Neural progenitor cell (in vitro differentiated cells): ENCODE data around the gene DUSP3. TPM values are rescaled to one million over a fixed set of nuclear protein-coding genes. Genes with fewer than 3 reads are reported as not detected.

ENCODE experiments used
- DNase-seq: peaks from one replicate; pipeline ENCODE4 v3.0.0-alpha.2; 2016; ENCODE audit warnings: low spot score
- H2AFZ ChIP-seq: fragments of 200-600 bp; sonication (generic); replicated peaks from 2 replicates; pipeline ENCODE4 v1.6.1; 2016; ENCODE audit warnings: antibody characterized with exemption
- H3F3A ChIP-seq: fragments of 200-600 bp; sonication (generic); 2 replicates; pipeline ENCODE4 v1.6.1; 2016; ENCODE audit warnings: antibody characterized with exemption, low read depth
- H3K27ac ChIP-seq: fragments of 200-600 bp; sonication (generic); 2 replicates; pipeline ENCODE4 v1.5.1; 2016; ENCODE audit warnings: mild to moderate bottlenecking
- H3K27me3 ChIP-seq: fragments of 200-600 bp; sonication (generic); 2 replicates; pipeline ENCODE4 v1.6.1; 2016; ENCODE audit warnings: mild to moderate bottlenecking, moderate library complexity
- H3K36me3 ChIP-seq: fragments of 200-600 bp; sonication (generic); 2 replicates; pipeline ENCODE4 v1.5.1; 2016
- H3K4me1 ChIP-seq: fragments of 200-600 bp; sonication (generic); 2 replicates; pipeline ENCODE4 v1.6.1; 2016; ENCODE audit warnings: mixed run types
- H3K4me2 ChIP-seq: fragments of 200-600 bp; sonication (generic); 2 replicates; pipeline ENCODE4 v1.6.1; 2016
- H3K4me3 ChIP-seq: fragments of 200-600 bp; sonication (generic); 2 replicates; pipeline ENCODE4 v1.5.1; 2016
- H3K79me2 ChIP-seq: fragments of 200-600 bp; sonication (generic); 2 replicates; pipeline ENCODE4 v1.6.1; 2016; ENCODE audit warnings: low read depth
- H3K9ac ChIP-seq: fragments of 200-600 bp; sonication (generic); 2 replicates; pipeline ENCODE4 v1.6.1; 2016
- H3K9me3 ChIP-seq: fragments of 200-600 bp; sonication (generic); 2 replicates; pipeline ENCODE4 v1.5.1; 2016; ENCODE audit warnings: low read depth
- H4K20me1 ChIP-seq: fragments of 200-600 bp; sonication (generic); 2 replicates; pipeline ENCODE4 v1.6.1; 2016; ENCODE audit warnings: low read depth
- H3K27ac Mint-ChIP-seq: 3 replicates; pipeline ENCODE4 v1.8.0; 2021; ENCODE audit warnings: mixed read lengths
- H3K27me3 Mint-ChIP-seq: 2 replicates; pipeline ENCODE4 v1.8.0; 2022; ENCODE audit warnings: low read depth, mild to moderate bottlenecking, inconsistent platforms, moderate library complexity, mixed read lengths; ENCODE audit not compliant: insufficient read depth
- H3K36me3 Mint-ChIP-seq: 3 replicates; pipeline ENCODE4 v1.8.0; 2021; ENCODE audit warnings: mixed read lengths
- H3K4me1 Mint-ChIP-seq: 3 replicates; pipeline ENCODE4 v1.8.0; 2021; ENCODE audit warnings: mixed read lengths
- H3K4me3 Mint-ChIP-seq: 3 replicates; pipeline ENCODE4 v1.8.0; 2021; ENCODE audit warnings: mild to moderate bottlenecking, moderate library complexity, mixed read lengths
- H3K9me3 Mint-ChIP-seq: 3 replicates; pipeline ENCODE4 v1.8.0; 2020; ENCODE audit warnings: mixed read lengths
- EZH2 ChIP-seq: fragments of 200-600 bp; sonication (generic); IDR thresholded peaks from 2 replicates; pipeline ENCODE4 v1.6.1; 2017; ENCODE audit warnings: antibody characterized with exemption, mild to moderate bottlenecking, moderate library complexity
- EZH2phosphoT487 ChIP-seq: fragments of 200-600 bp; sonication (generic); IDR thresholded peaks from 2 replicates; pipeline ENCODE4 v1.6.1; 2017; ENCODE audit warnings: antibody characterized with exemption
- total RNA-seq: library from RNA; depleted of rRNA; stranded (reverse); fragments of >200 nt; gene quantifications from 2 replicates; pipeline ENCODE4 v1.2.3, GENCODE V29; 2015; ENCODE audit warnings: low replicate concordance
- TF ChIP-seq, protein P1 (sequence below): fragments of 200-600 bp; sonication (generic); IDR thresholded peaks from 2 replicates; pipeline ENCODE4 v1.5.1; 2017; ENCODE audit warnings: antibody characterized with exemption, mild to moderate bottlenecking

Gene DUSP3
- total RNA-seq, 1 donor from 2014 or later: 20.8 TPM

DNA sequence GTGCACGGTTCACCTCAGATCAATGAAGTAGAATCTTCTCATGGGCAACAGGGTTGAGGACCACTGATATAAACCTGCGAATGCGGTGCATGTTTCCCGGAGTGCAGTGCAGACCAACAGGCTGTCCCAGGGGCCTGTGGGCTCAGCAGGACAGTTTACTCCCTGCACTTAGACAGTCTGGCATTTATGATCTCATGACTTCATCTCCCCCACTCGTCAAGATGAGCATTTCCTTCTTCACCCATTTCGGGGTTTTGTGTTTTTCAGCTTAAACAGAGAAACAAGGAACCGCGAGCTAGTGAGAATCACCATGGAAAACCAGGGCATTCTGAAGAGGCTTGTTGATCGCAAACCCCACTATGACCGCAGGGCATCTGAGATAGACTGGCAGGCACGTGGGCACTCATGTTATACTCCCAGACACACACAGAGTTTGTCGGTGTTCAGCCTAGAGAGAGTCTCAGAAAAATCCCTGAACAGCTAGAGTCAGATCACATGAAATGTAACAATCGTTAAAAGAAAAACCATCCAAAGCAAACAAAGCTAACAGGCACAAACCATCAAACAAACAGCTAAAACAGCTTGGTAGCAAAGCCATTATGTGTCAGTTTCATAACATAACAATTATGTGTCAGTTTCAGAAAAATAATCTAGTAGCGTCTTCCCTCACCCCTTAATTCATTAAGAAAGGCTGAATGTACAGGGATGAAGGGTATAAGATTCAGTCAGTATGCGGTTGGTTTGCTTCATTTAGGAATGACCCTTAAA lies 4.3 kb upstream of the DUSP3 start:
- H4K20me1 ChIP-seq: no peaks in the 10 kb centered on the region
- no peak for DNase-seq
- Mint-ChIP-seq H3K27me3 (peaks cover 5% of the 10 kb centered on the region), H3K4me3 (no peak overlapping the region), H3K36me3 (no peaks in the 10 kb centered on the region), H3K9me3 (no peaks in the 10 kb centered on the region), H3K27ac (no peak overlapping the region), H3K4me1 (peaks cover 3% of the 10 kb centered on the region)
- TF ChIP-seq, protein P1, sequence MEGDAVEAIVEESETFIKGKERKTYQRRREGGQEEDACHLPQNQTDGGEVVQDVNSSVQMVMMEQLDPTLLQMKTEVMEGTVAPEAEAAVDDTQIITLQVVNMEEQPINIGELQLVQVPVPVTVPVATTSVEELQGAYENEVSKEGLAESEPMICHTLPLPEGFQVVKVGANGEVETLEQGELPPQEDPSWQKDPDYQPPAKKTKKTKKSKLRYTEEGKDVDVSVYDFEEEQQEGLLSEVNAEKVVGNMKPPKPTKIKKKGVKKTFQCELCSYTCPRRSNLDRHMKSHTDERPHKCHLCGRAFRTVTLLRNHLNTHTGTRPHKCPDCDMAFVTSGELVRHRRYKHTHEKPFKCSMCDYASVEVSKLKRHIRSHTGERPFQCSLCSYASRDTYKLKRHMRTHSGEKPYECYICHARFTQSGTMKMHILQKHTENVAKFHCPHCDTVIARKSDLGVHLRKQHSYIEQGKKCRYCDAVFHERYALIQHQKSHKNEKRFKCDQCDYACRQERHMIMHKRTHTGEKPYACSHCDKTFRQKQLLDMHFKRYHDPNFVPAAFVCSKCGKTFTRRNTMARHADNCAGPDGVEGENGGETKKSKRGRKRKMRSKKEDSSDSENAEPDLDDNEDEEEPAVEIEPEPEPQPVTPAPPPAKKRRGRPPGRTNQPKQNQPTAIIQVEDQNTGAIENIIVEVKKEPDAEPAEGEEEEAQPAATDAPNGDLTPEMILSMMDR: no peak
- TF ChIP-seq EZH2phosphoT487 (no peak), EZH2 (no peak)
- no peak overlapping the region for H3K4me3 ChIP-seq
- no peak overlapping the region for H3K9ac ChIP-seq
- H3K36me3 ChIP-seq: no peaks in the 10 kb centered on the region
- H3K79me2 ChIP-seq: no peaks in the 10 kb centered on the region
- peaks cover 7% of the 10 kb centered on the region for H3F3A ChIP-seq
- no peak overlapping the region for H3K27ac ChIP-seq
- peaks cover 37% of the 10 kb centered on the region for H3K27me3 ChIP-seq
- no peak overlapping the region for H3K4me2 ChIP-seq
- no peak overlapping the region for H2AFZ ChIP-seq
- no peaks in the 10 kb centered on the region for H3K9me3 ChIP-seq
- H3K4me1 ChIP-seq: peaks cover 5% of the 10 kb centered on the region

DNA sequence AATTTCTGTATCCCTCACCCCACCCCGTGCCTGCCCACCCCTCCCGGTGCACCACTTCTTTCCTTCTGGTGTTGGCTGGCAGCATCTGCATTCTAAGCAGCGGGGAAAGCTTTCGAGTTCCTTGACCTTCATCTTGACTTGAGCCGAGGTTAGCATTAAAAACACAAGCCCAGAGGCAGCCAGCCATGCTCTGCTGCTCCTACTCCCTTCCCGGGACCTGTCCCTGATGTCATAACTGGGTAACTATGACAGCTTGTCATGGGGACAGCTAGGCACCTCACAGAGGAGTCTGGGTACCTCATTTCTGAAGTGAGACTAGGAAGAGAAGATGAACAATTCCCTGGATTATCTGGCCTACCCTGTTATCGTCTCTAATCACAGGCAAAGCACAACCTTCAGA lies 1.4 kb upstream of the DUSP3 start, which contains the start of gene CFAP97D1:
TSS of gene CFAP97D1 (plus strand) at position 301 of the 400 bp plus-strand sequence. CDS start at position 329, 28 bp downstream.
- H3K36me3 Mint-ChIP-seq: peaks cover under 1% of the 10 kb centered on the region
- DNase-seq: no peak
- H3K4me3 Mint-ChIP-seq: peak within 1 kb of the TSS; percentile 83
- no peak within 1 kb of the TSS for H3K27ac Mint-ChIP-seq
- peaks cover 3% of the 10 kb centered on the region for H4K20me1 ChIP-seq
- H3K9me3 ChIP-seq: no peaks in the 10 kb centered on the region
- H3K4me3 ChIP-seq: peak within 1 kb of the TSS; percentile 69
- TF ChIP-seq EZH2 (no peak), EZH2phosphoT487 (no peak)
- TF ChIP-seq, protein P1: no peak
- peak within 1 kb of the TSS; percentile 76 for H2AFZ ChIP-seq
- H3K36me3 ChIP-seq: no peaks in the 10 kb centered on the region
- no peak within 1 kb of the TSS for H3K9ac ChIP-seq
- H3K27me3 ChIP-seq: peaks cover 37% of the 10 kb centered on the region
- peaks cover 4% of the 10 kb centered on the region for H3K79me2 ChIP-seq
- peaks cover 5% of the 10 kb centered on the region for H3K4me1 ChIP-seq
- peaks cover 6% of the 10 kb centered on the region for H3K27me3 Mint-ChIP-seq
- no peak within 1 kb of the TSS for H3K27ac ChIP-seq
- H3F3A ChIP-seq: peaks cover 7% of the 10 kb centered on the region
- H3K4me1 Mint-ChIP-seq: peaks cover 9% of the 10 kb centered on the region
- peak within 1 kb of the TSS; percentile 83 for H3K4me2 ChIP-seq
- no peaks in the 10 kb centered on the region for H3K9me3 Mint-ChIP-seq

DNA sequence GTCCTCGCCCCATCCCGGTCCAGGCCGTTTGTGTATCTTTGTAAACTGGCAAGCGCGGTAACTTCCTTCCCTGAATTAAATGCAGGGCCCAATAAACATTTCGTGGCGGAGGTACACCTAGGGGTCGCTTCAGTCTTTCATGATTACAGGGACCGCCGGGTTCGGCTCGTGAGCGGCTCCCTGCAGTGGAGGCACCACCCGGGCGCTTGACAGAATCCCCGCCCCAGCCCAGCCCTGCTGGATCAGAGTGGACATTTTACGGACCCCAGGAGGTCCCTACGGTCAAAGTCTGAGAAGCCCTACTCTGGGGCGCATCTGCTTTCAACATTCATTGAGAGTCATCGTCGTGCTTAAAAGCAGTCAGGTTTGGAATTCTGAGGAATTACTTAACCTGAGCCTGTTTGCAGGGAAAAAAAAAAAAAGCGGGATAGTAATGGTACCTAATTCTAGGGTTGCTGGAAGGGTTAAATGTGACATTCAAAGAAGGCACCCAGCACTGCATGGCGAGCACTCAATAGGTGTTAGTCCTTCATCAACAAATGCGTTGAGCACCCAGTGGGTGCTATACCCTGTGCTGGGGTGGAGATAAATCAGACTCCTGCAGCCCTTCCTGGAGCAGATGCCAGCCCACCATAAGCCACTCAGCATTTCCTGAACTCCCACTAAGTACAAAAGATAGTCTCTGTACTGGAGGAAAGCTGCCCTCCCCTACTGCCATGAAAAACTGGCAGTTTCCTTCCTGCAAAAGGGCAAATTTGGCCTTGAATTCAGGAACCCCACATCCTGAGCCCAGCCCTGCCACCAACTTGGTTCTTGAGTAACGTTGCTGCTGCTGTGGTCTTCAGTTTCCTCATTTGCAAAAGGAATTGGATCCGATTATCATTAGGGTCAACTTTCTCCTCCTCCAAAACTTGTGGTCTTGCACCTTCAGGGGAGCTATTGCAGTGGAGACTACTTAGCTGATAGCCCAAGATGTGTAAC lies 658 bp upstream of the DUSP3 start:
- peaks cover 6% of the 10 kb centered on the region for H3K27me3 Mint-ChIP-seq
- no peak overlapping the region for H3K27ac Mint-ChIP-seq
- TF ChIP-seq EZH2: peak; percentile 20
- no peak for TF ChIP-seq EZH2phosphoT487
- TF ChIP-seq, protein P1: no peak
- no peak overlapping the region for H3K27ac ChIP-seq
- peaks cover 5% of the 10 kb centered on the region for H3K4me1 ChIP-seq
- peak overlapping the region; percentile 69 for H3K4me3 ChIP-seq
- H3K79me2 ChIP-seq: peaks cover 4% of the 10 kb centered on the region
- peaks cover 3% of the 10 kb centered on the region for H3K36me3 Mint-ChIP-seq
- no peaks in the 10 kb centered on the region for H3K9me3 Mint-ChIP-seq
- H3K36me3 ChIP-seq: no peaks in the 10 kb centered on the region
- H2AFZ ChIP-seq: peak overlapping the region; percentile 76
- H3K4me1 Mint-ChIP-seq: peaks cover 9% of the 10 kb centered on the region
- peak overlapping the region; percentile 83 for H3K4me2 ChIP-seq
- H3K9ac ChIP-seq: no peak overlapping the region
- peak overlapping the region; percentile 83 for H3K4me3 Mint-ChIP-seq
- H4K20me1 ChIP-seq: peaks cover 3% of the 10 kb centered on the region
- peak; percentile 56 for DNase-seq
- peaks cover 7% of the 10 kb centered on the region for H3F3A ChIP-seq
- no peaks in the 10 kb centered on the region for H3K9me3 ChIP-seq
- peaks cover 37% of the 10 kb centered on the region for H3K27me3 ChIP-seq
